Hepatocyte (in vitro differentiated cells): ENCODE measurements around the gene EPHA5. TPM values are rescaled to one million over a fixed set of nuclear protein-coding genes. Genes with fewer than 3 reads are reported as not detected.

Experiments
- DNase-seq: peaks from one replicate; pipeline ENCODE4 v3.0.0-alpha.2; 2016; ENCODE audit warnings: low spot score
- H2AFZ ChIP-seq: fragments of 200-600 bp; sonication (generic); 2 replicates; pipeline ENCODE4 v1.6.0; 2016; ENCODE audit warnings: antibody characterized with exemption, mild to moderate bottlenecking
- H3K27ac ChIP-seq: fragments of 200-600 bp; sonication (generic); 2 replicates; pipeline ENCODE4 v1.5.1; 2016; ENCODE audit warnings: mild to moderate bottlenecking
- H3K27me3 ChIP-seq: fragments of 200-600 bp; sonication (generic); 2 replicates; pipeline ENCODE4 v1.6.1; 2016
- H3K36me3 ChIP-seq: fragments of 200-600 bp; sonication (generic); replicated peaks from 2 replicates; pipeline ENCODE4 v1.5.1; 2016; ENCODE audit warnings: low read depth; ENCODE audit not compliant: insufficient read depth
- H3K4me1 ChIP-seq: fragments of 200-600 bp; sonication (generic); 2 replicates; pipeline ENCODE4 v1.5.1; 2016; ENCODE audit warnings: mild to moderate bottlenecking, moderate library complexity; ENCODE audit not compliant: insufficient read depth
- H3K4me2 ChIP-seq: fragments of 200-600 bp; sonication (generic); 2 replicates; pipeline ENCODE4 v1.6.0; 2016
- H3K4me3 ChIP-seq: fragments of 200-600 bp; sonication (generic); 2 replicates; pipeline ENCODE4 v1.5.1; 2016; ENCODE audit warnings: mild to moderate bottlenecking
- H3K79me2 ChIP-seq: fragments of 200-600 bp; sonication (generic); 2 replicates; pipeline ENCODE4 v1.6.0; 2017; ENCODE audit warnings: mild to moderate bottlenecking
- H3K9me2 ChIP-seq: fragments of 200-600 bp; sonication (generic); replicated peaks from 2 replicates; pipeline ENCODE4 v1.6.0; 2017; ENCODE audit warnings: mild to moderate bottlenecking; ENCODE audit not compliant: insufficient read depth
- H3K9me3 ChIP-seq: fragments of 200-600 bp; sonication (generic); 2 replicates; pipeline ENCODE4 v1.5.1; 2016; ENCODE audit warnings: low read depth, mild to moderate bottlenecking
- H4K20me1 ChIP-seq: fragments of 200-600 bp; sonication (generic); 2 replicates; pipeline ENCODE4 v1.6.0; 2016; ENCODE audit warnings: mild to moderate bottlenecking; ENCODE audit not compliant: insufficient read depth, poor library complexity, severe bottlenecking
- EZH2 ChIP-seq: fragments of 200-600 bp; sonication (generic); IDR thresholded peaks from 2 replicates; pipeline ENCODE4 v1.6.1; 2016; ENCODE audit warnings: antibody characterized with exemption, mild to moderate bottlenecking, borderline replicate concordance
- EZH2phosphoT487 ChIP-seq: fragments of 200-600 bp; sonication (generic); IDR thresholded peaks from one replicate; pipeline ENCODE4 v1.6.1; 2018; ENCODE audit warnings: antibody characterized with exemption, mild to moderate bottlenecking, low read depth, moderate library complexity; ENCODE audit not compliant: unreplicated experiment, severe bottlenecking
- WGBS: methylation state at CpG from one replicate; pipeline ENCODE4 v1.1.6; 2016; ENCODE audit warnings: low lambda C conversion rate; ENCODE audit errors: missing lambda C conversion rate; 5-methylcytosine and 5-hydroxymethylcytosine counted together
- polyA plus RNA-seq: library from polyadenylated mRNA; unstranded; fragments of >200 nt; fragmentation: Nextera tagmentation; extraction: Ambion mirVana; gene quantifications from 2 replicates; pipeline ENCODE4 v1.2.1, GENCODE V29; 2016
- total RNA-seq: library from RNA; depleted of rRNA; stranded (reverse); fragments of >200 nt; gene quantifications from 2 replicates; pipeline ENCODE4 v1.2.3, GENCODE V29; 2014
- TF ChIP-seq, protein P1 (sequence below): fragments of 200-600 bp; sonication (generic); IDR thresholded peaks from 2 replicates; pipeline ENCODE4 v1.5.1; 2016; ENCODE audit warnings: antibody characterized with exemption, mild to moderate bottlenecking; ENCODE audit not compliant: poor library complexity

Gene EPHA5
- total and polyA plus RNA-seq, 2 experiments from 2014 or later: 0.05 to 0.63 TPM

DNA sequence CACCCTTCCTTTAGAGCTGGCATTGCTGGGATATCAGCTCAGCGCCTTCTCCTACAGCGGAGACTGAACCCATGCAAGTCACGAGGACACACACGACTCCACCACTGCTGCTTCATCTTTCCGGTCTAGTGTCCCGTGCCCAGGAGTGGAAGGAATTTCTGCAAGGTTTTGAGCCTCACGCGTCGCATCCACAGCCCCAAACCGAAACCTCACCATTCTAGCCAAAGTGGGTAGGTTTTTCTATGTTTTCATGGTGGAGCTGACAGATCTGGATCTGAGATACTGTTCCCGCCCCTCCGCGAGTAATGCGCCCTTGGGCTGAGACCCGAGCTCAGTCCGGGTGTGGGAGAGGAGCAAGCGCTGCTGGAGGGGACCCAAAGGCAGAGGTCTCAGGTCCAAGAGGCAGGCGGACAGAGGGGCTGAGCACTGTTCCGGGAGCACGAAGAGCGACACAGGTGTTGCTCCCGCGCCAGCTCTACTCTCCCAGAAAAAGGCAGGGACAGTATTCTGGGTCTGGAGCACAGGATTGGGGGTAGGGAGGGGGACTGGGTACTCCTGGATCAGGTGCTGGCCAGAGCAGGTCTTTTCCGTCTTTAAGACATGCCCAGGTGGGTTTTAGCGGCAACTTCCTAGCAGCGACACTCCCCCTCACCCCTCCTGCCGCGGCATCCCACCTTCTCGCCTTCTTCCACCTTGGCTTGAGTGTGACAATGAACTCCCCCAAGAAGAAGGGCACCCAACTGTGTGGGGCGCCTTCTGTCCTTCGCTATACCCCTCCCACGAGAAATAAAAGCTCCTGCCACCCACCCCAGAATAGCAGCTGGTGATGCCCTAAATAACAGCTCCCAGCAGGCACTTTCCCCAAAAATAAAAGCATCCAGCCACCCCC, 1.8 kb downstream of the EPHA5 start:
- DNase-seq: peak; percentile 36
- H2AFZ ChIP-seq: peak overlapping the region; percentile 47
- H3K4me2 ChIP-seq: peak overlapping the region; percentile 93
- 6% methylated on average over 32 of the region's 32 CpGs for WGBS
- no peaks in the 10 kb centered on the region for H3K36me3 ChIP-seq
- H3K4me1 ChIP-seq: peaks cover 15% of the 10 kb centered on the region
- TF ChIP-seq EZH2phosphoT487: no peak
- TF ChIP-seq, protein P1, sequence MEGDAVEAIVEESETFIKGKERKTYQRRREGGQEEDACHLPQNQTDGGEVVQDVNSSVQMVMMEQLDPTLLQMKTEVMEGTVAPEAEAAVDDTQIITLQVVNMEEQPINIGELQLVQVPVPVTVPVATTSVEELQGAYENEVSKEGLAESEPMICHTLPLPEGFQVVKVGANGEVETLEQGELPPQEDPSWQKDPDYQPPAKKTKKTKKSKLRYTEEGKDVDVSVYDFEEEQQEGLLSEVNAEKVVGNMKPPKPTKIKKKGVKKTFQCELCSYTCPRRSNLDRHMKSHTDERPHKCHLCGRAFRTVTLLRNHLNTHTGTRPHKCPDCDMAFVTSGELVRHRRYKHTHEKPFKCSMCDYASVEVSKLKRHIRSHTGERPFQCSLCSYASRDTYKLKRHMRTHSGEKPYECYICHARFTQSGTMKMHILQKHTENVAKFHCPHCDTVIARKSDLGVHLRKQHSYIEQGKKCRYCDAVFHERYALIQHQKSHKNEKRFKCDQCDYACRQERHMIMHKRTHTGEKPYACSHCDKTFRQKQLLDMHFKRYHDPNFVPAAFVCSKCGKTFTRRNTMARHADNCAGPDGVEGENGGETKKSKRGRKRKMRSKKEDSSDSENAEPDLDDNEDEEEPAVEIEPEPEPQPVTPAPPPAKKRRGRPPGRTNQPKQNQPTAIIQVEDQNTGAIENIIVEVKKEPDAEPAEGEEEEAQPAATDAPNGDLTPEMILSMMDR: no peak
- TF ChIP-seq EZH2: no peak
- H3K27me3 ChIP-seq: peaks cover 87% of the 10 kb centered on the region
- no peaks in the 10 kb centered on the region for H3K9me2 ChIP-seq
- no peaks in the 10 kb centered on the region for H3K79me2 ChIP-seq
- H3K27ac ChIP-seq: no peak overlapping the region
- H3K4me3 ChIP-seq: peak overlapping the region; percentile 34
- H4K20me1 ChIP-seq: no peaks in the 10 kb centered on the region
- no peaks in the 10 kb centered on the region for H3K9me3 ChIP-seq

DNA sequence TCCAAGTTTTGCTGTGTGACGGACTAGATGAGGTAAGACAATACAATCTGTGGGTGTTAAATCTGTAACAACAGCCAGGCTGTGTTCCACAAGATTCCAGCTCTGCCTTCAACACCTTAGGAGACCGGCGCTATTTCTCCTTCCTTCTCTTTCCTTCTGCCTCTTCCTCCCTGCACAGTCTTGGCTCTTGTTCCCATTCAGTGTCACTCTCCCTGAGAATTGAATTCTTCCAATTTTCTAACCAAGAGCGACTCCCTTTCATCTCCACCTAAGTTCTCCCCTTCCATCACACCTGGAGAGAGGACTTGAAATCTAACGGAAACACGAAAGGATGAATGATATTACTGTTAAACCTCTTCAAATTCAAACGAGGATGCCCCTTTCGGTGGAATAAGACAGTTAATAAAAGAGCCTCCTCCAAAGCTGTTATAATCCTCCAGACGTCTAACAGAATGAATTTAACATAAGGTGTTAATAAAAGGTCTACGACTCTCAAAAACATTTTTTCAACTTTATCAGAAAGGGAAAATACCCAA, 2.7 kb downstream of the EPHA5 start:
- peaks cover 84% of the 10 kb centered on the region for H3K27me3 ChIP-seq
- TF ChIP-seq, protein P1: no peak
- TF ChIP-seq EZH2 (no peak), EZH2phosphoT487 (peak; percentile 17)
- H2AFZ ChIP-seq: peak overlapping the region; percentile 47
- H3K4me1 ChIP-seq: peaks cover 15% of the 10 kb centered on the region
- H3K9me3 ChIP-seq: no peaks in the 10 kb centered on the region
- H3K4me3 ChIP-seq: peak overlapping the region; percentile 34
- no peaks in the 10 kb centered on the region for H4K20me1 ChIP-seq
- H3K9me2 ChIP-seq: no peaks in the 10 kb centered on the region
- peak overlapping the region; percentile 93 for H3K4me2 ChIP-seq
- H3K36me3 ChIP-seq: no peaks in the 10 kb centered on the region
- no peak overlapping the region for H3K27ac ChIP-seq
- no peaks in the 10 kb centered on the region for H3K79me2 ChIP-seq
- DNase-seq: no peak
- WGBS: 19% methylated on average over 10 of the region's 10 CpGs

DNA sequence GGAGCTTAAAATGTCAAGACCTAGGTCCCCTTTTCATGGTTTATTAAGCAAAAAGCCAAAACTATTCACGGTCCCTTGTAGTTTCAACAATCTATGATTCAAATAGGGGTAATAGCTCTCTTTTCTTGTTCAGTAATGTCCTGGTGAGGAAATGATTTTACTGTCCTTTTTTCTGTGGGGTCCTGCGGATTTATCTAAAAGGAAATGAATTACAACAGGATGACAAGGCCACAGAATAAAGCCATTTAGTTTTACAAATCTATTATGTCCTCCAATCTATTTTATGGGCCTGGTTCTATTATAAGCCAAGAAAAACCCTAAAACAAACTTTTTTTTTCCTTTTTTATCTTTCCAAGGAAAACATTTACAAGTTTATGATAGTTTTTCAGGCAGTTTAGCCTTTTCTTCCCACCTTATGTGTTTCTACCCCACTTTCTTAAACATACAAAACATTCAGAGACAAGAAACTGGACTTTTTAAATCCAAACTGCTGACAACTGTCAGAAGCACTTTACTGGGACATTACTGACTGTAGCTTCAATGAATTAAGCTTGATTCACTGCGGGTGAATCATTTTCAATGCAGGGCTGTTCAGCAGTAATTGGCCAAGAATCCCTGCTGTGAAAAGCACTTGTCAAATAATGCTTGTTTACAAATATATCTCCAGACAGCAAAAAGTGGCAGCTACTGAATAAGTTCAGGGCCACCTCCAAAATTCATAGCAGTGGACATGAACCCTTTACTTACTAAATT, 4.3 kb downstream of the EPHA5 start:
- 26% methylated on average over 3 of the region's 3 CpGs for WGBS
- no peak overlapping the region for H3K27ac ChIP-seq
- TF ChIP-seq EZH2 (no peak), EZH2phosphoT487 (no peak)
- TF ChIP-seq, protein P1: no peak
- H3K36me3 ChIP-seq: no peaks in the 10 kb centered on the region
- no peaks in the 10 kb centered on the region for H3K79me2 ChIP-seq
- no peak overlapping the region for H3K4me3 ChIP-seq
- H3K9me2 ChIP-seq: no peaks in the 10 kb centered on the region
- H4K20me1 ChIP-seq: no peaks in the 10 kb centered on the region
- DNase-seq: no peak
- H3K4me1 ChIP-seq: peaks cover 15% of the 10 kb centered on the region
- no peaks in the 10 kb centered on the region for H3K9me3 ChIP-seq
- H3K4me2 ChIP-seq: no peak overlapping the region
- H3K27me3 ChIP-seq: peaks cover 77% of the 10 kb centered on the region
- no peak overlapping the region for H2AFZ ChIP-seq
